OCI-LY3 (cell line): ENCODE results near the gene CYP26C1.

Experiments
- EZH2phosphoT487 ChIP-seq: fragments of 200-600 bp; shearing (Covaris generic); IDR thresholded peaks from 2 replicates; pipeline ENCODE4 v1.6.1; 2018; ENCODE audit warnings: antibody characterized with exemption, mixed run types, low read depth
- TF ChIP-seq, protein P1 (sequence below): fragments of 200-600, 300-600 bp; sonication (generic); IDR thresholded peaks from 2 replicates; pipeline ENCODE4 v1.5.1; 2014; ENCODE audit warnings: antibody characterized with exemption, low read length, low read depth

- TF ChIP-seq, protein P1, sequence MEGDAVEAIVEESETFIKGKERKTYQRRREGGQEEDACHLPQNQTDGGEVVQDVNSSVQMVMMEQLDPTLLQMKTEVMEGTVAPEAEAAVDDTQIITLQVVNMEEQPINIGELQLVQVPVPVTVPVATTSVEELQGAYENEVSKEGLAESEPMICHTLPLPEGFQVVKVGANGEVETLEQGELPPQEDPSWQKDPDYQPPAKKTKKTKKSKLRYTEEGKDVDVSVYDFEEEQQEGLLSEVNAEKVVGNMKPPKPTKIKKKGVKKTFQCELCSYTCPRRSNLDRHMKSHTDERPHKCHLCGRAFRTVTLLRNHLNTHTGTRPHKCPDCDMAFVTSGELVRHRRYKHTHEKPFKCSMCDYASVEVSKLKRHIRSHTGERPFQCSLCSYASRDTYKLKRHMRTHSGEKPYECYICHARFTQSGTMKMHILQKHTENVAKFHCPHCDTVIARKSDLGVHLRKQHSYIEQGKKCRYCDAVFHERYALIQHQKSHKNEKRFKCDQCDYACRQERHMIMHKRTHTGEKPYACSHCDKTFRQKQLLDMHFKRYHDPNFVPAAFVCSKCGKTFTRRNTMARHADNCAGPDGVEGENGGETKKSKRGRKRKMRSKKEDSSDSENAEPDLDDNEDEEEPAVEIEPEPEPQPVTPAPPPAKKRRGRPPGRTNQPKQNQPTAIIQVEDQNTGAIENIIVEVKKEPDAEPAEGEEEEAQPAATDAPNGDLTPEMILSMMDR, result no peak
- no peak for TF ChIP-seq EZH2phosphoT487
Measured at GRCh38 chr10:93071177-93071472, 10.5 kb downstream of the CYP26C1 start.
